GM23338 (cell line): ENCODE measurements around the gene PNKP. TPM values are rescaled to one million over a fixed set of nuclear protein-coding genes. Genes with fewer than 3 reads are reported as not detected.

ENCODE experiments used
- ATAC-seq: fragments of 200-7000 bp; cut with Tn5 transposase; 3 replicates; pipeline ENCODE4 v1.9.1; 2020
- DNase-seq: peaks from one replicate; pipeline ENCODE4 v3.0.0-alpha.2; 2015; ENCODE audit warnings: low spot score
- H2AFZ ChIP-seq: fragments of 200-600 bp; sonication (generic); 2 replicates; pipeline ENCODE4 v1.8.0; 2016; ENCODE audit warnings: antibody characterized with exemption, mild to moderate bottlenecking, moderate library complexity
- H3F3A ChIP-seq: fragments of 200-600 bp; sonication (generic); replicated peaks from 2 replicates; pipeline ENCODE4 v1.8.0; 2017; ENCODE audit warnings: antibody characterized with exemption, mixed run types, low read depth
- H3K27ac ChIP-seq: fragments of 200-600 bp; sonication (generic); 2 replicates; pipeline ENCODE4 v1.6.1; 2016; ENCODE audit warnings: low read depth
- H3K27me3 ChIP-seq: fragments of 200-600 bp; sonication (generic); 2 replicates; pipeline ENCODE4 v1.8.0; 2016; ENCODE audit warnings: mild to moderate bottlenecking, mixed run types, moderate library complexity; ENCODE audit not compliant: insufficient read depth
- H3K36me3 ChIP-seq: fragments of 200-600 bp; sonication (generic); 2 replicates; pipeline ENCODE4 v1.8.0; 2016; ENCODE audit warnings: mild to moderate bottlenecking; ENCODE audit not compliant: insufficient read depth
- H3K4me1 ChIP-seq: fragments of 200-600 bp; sonication (generic); 2 replicates; pipeline ENCODE4 v1.8.0; 2016; ENCODE audit warnings: mild to moderate bottlenecking, moderate library complexity; ENCODE audit not compliant: insufficient read depth
- H3K4me2 ChIP-seq: fragments of 200-600 bp; sonication (generic); 2 replicates; pipeline ENCODE4 v1.7.1; 2017; ENCODE audit warnings: mixed run types
- H3K4me3 ChIP-seq: fragments of 200-600 bp; sonication (generic); 2 replicates; pipeline ENCODE4 v1.6.1; 2016; ENCODE audit warnings: mixed run types
- H3K79me2 ChIP-seq: fragments of 200-600 bp; sonication (generic); replicated peaks from 2 replicates; pipeline ENCODE4 v1.8.0; 2017; ENCODE audit warnings: mild to moderate bottlenecking; ENCODE audit not compliant: insufficient read depth
- H3K9me2 ChIP-seq: fragments of 200-600 bp; sonication (generic); 2 replicates; pipeline ENCODE4 v1.8.0; 2017; ENCODE audit not compliant: insufficient read depth
- H4K20me1 ChIP-seq: fragments of 200-600 bp; sonication (generic); replicated peaks from 2 replicates; pipeline ENCODE4 v1.8.0; 2017; ENCODE audit warnings: mild to moderate bottlenecking; ENCODE audit not compliant: insufficient read depth
- H3K27ac Mint-ChIP-seq: 2 replicates; pipeline ENCODE4 v1.8.0; 2020; ENCODE audit warnings: inconsistent platforms, mild to moderate bottlenecking, moderate library complexity, mixed read lengths
- H3K27me3 Mint-ChIP-seq: 3 replicates; pipeline ENCODE4 v1.8.0; 2022; ENCODE audit warnings: low read depth, mild to moderate bottlenecking, moderate library complexity, mixed read lengths, inconsistent platforms; ENCODE audit not compliant: insufficient read depth, poor library complexity
- H3K36me3 Mint-ChIP-seq: 3 replicates; pipeline ENCODE4 v1.8.0; 2021; ENCODE audit warnings: low read depth, mild to moderate bottlenecking, inconsistent platforms, moderate library complexity, mixed read lengths
- H3K4me1 Mint-ChIP-seq: 3 replicates; pipeline ENCODE4 v1.8.0; 2020; ENCODE audit warnings: mild to moderate bottlenecking, inconsistent platforms, mixed read lengths
- H3K4me3 Mint-ChIP-seq: 3 replicates; pipeline ENCODE4 v1.8.0; 2021; ENCODE audit warnings: moderate library complexity, mild to moderate bottlenecking, inconsistent platforms, mixed read lengths
- H3K9me3 Mint-ChIP-seq: 3 replicates; pipeline ENCODE4 v1.8.0; 2020; ENCODE audit warnings: moderate library complexity, mild to moderate bottlenecking, inconsistent platforms, mixed read lengths
- CREB1 ChIP-seq: fragments of 250-450 bp; sonication (Bioruptor Pico); IDR thresholded peaks from 2 replicates; pipeline ENCODE4 v1.5.0; 2020; ENCODE audit warnings: low read depth, mild to moderate bottlenecking, moderate library complexity
- CTCF ChIP-seq, 2 experiments: fragments of 200-600 bp in 1 of 2; sonication (generic) in 1 of 2; conservative IDR thresholded peaks; 2 replicates each; pipeline versions ENCODE4 v1.5.1 to v1.6.1; 2016 to 2017; ENCODE audit warnings: antibody characterized with exemption in 2 of 2, low read depth in 2 of 2, mild to moderate bottlenecking in 2 of 2, moderate library complexity in 1 of 2
- EZH2 ChIP-seq: fragments of 200-600 bp; sonication (generic); IDR thresholded peaks from one replicate; pipeline ENCODE4 v1.8.0; 2017; ENCODE audit warnings: antibody characterized with exemption, mild to moderate bottlenecking, low read depth; ENCODE audit not compliant: unreplicated experiment
- EZH2phosphoT487 ChIP-seq: fragments of 200-600 bp; sonication (generic); IDR thresholded peaks from one replicate; pipeline ENCODE4 v1.8.1; 2018; ENCODE audit warnings: antibody characterized with exemption; ENCODE audit not compliant: unreplicated experiment
- JUNB ChIP-seq: IDR thresholded peaks from one replicate; pipeline ENCODE4 v1.6.1; 2016; ENCODE audit warnings: antibody characterized with exemption; ENCODE audit not compliant: unreplicated experiment
- NANOG ChIP-seq: IDR thresholded peaks from 2 replicates; pipeline ENCODE4 v1.6.1; 2016; ENCODE audit warnings: antibody characterized with exemption, borderline replicate concordance
- POLR2AphosphoS5 ChIP-seq: IDR thresholded peaks from 2 replicates; pipeline ENCODE4 v1.6.1; 2016; ENCODE audit warnings: antibody characterized with exemption, low read depth
- REST ChIP-seq: IDR thresholded peaks from one replicate; pipeline ENCODE4 v1.6.1; 2018; ENCODE audit warnings: antibody characterized with exemption; ENCODE audit not compliant: unreplicated experiment
- STAT1 ChIP-seq: IDR thresholded peaks from one replicate; pipeline ENCODE4 v1.6.1; 2016; ENCODE audit warnings: antibody characterized with exemption; ENCODE audit not compliant: unreplicated experiment
- ZNF114 ChIP-seq: fragments of 250-450 bp; sonication (Bioruptor Pico); IDR thresholded peaks from 2 replicates; pipeline ENCODE4 v1.5.0; 2020; ENCODE audit warnings: mild to moderate bottlenecking, moderate library complexity
- ZNF331 ChIP-seq: fragments of 250-450 bp; sonication (Bioruptor Pico); IDR thresholded peaks from 2 replicates; pipeline ENCODE4 v1.5.0; 2020; ENCODE audit warnings: low read depth, mild to moderate bottlenecking, moderate library complexity
- ZNF462 ChIP-seq: fragments of 250-450 bp; sonication (Bioruptor Pico); IDR thresholded peaks from 2 replicates; pipeline ENCODE4 v1.5.0; 2020; ENCODE audit warnings: mild to moderate bottlenecking, moderate library complexity
- polyA plus RNA-seq: library from polyadenylated mRNA; unstranded; fragments of >200 nt; fragmentation: Nextera tagmentation; extraction: Ambion mirVana; gene quantifications from 2 replicates; pipeline ENCODE4 v1.2.1, GENCODE V29; 2016
- total RNA-seq: library from RNA; depleted of rRNA; stranded (reverse); fragments of >200 nt; shearing (Covaris generic); gene quantifications from 2 replicates; pipeline ENCODE4 v1.2.3, GENCODE V29; 2014
- TF ChIP-seq, protein P1 (sequence below): IDR thresholded peaks from 2 replicates; pipeline ENCODE4 v1.6.1; 2016; ENCODE audit warnings: antibody characterized with exemption

The PNKP gene
- total and polyA plus RNA-seq, 2 experiments from 2014 or later = 99.6 to 109 TPM

- Mint-ChIP-seq H3K4me1 (peaks cover 22% of the 10 kb centered on the region), H3K36me3 (peaks cover 16% of the 10 kb centered on the region; the same call in 2 of the 3 replicates), H3K9me3 (peaks cover 5% of the 10 kb centered on the region; the same call in 2 of the 3 replicates)
These were observed 5.7 kb upstream of the PNKP start for GRCh38 chr19:49873129-49873521.

More at GRCh38 chr19:49873129-49873521, 5.7 kb upstream of the PNKP start:
- TF ChIP-seq STAT1 = no peak
- no peak for TF ChIP-seq JUNB
- TF ChIP-seq ZNF462 (CRISPR knock-in tag) = no peak
- no peak for TF ChIP-seq NANOG
- TF ChIP-seq CTCF (conservative IDR thresholded peaks at IDR 0.05; ENCODE audit: low read depth in 2 of 2) = no peak
- TF ChIP-seq, protein P1, sequence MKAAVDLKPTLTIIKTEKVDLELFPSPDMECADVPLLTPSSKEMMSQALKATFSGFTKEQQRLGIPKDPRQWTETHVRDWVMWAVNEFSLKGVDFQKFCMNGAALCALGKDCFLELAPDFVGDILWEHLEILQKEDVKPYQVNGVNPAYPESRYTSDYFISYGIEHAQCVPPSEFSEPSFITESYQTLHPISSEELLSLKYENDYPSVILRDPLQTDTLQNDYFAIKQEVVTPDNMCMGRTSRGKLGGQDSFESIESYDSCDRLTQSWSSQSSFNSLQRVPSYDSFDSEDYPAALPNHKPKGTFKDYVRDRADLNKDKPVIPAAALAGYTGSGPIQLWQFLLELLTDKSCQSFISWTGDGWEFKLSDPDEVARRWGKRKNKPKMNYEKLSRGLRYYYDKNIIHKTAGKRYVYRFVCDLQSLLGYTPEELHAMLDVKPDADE = no peak
- no peak for TF ChIP-seq EZH2phosphoT487
- TF ChIP-seq REST = no peak
- TF ChIP-seq CREB1 = no peak
- no peak for TF ChIP-seq ZNF114 (CRISPR knock-in tag)
- no peak for TF ChIP-seq EZH2
- TF ChIP-seq POLR2AphosphoS5 = no peak
- no peak for TF ChIP-seq ZNF331 (CRISPR knock-in tag)
- DNase-seq (no peak), ATAC-seq (no peak)
- no peak overlapping the region for H3K4me2 ChIP-seq
- no peak overlapping the region for H2AFZ ChIP-seq
- H3K27me3 ChIP-seq = no peaks in the 10 kb centered on the region
- no peak overlapping the region for H3K4me3 ChIP-seq
- no peaks in the 10 kb centered on the region for H3K9me2 ChIP-seq
- H3K79me2 ChIP-seq = peaks cover 19% of the 10 kb centered on the region
- H3K4me1 ChIP-seq = peaks cover 13% of the 10 kb centered on the region; the same call in 1 of the 2 replicates
- no peaks in the 10 kb centered on the region for H3K36me3 ChIP-seq
- Mint-ChIP-seq H3K27me3 (peaks cover 18% of the 10 kb centered on the region), H3K27ac (no peak overlapping the region), H3K4me3 (no peak overlapping the region)
- no peaks in the 10 kb centered on the region; the same call in 1 of the 2 replicates for H4K20me1 ChIP-seq
- peaks cover 15% of the 10 kb centered on the region; the same call in 1 of the 2 replicates for H3F3A ChIP-seq
- H3K27ac ChIP-seq = no peak overlapping the region
